Measurements from ENCODE around the gene ZNF408.
A peak's percentile ranks its signal among the peaks of the same experiment; 100 is the strongest.

The ZNF408 gene

DNA sequence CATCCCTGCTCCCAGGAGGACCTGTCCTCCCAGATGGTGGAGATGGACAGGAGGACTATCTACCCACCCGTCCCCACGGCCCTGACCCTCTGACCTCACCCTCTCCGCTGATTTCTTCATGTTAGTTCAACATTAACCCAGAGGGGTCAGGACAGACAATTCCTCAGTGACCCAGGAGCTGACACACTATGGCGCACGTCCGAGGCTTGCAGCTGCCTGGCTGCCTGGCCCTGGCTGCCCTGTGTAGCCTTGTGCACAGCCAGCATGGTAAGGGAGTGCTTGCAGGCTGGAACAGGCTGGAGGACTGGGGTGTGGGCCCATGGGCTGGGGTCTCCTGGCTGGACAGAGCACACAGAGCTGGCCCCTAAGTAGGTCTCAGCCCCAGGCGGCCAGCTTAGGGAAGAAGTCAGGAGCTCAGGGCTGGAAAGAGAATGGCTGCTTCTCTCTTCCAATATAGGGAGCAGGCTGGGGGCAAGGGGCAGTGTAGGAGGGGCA lies 18.3 kb downstream of the ZNF408 start, which contains the start of gene F2:
TSS of gene F2 (plus strand) at position 166 of the 495 bp plus-strand sequence. CDS start at position 189, 23 bp downstream.
- H2AFZ ChIP-seq (ENCODE audit: low read length): peak within 1 kb of the TSS; percentile 91

GRCh38 chr11:46719543-46720218 lies 18.9 kb downstream of the ZNF408 start:
- Histone ChIP-seq H3K9me3 (ENCODE audit: insufficient read depth, low read depth, low read length) (no peaks in the 10 kb centered on the region), H3K4me2 (ENCODE audit: low read depth, low read length, poor library complexity, severe bottlenecking) (no peak overlapping the region), H2AFZ (ENCODE audit: low read length) (no peak overlapping the region), H3F3A (ENCODE audit: low read depth) (no peaks in the 10 kb centered on the region), H3K9ac (ENCODE audit: low read depth, low read length, poor library complexity, severe bottlenecking) (no peak overlapping the region), H3K27me3 (ENCODE audit: insufficient read depth, low read length, poor library complexity, severe bottlenecking) (no peaks in the 10 kb centered on the region), H3K4me1 (ENCODE audit: insufficient read depth, low read length, poor library complexity, severe bottlenecking) (peaks cover 19% of the 10 kb centered on the region), H4K20me1 (ENCODE audit: insufficient read depth, low read length, poor library complexity, severe bottlenecking) (no peaks in the 10 kb centered on the region), H3K4me3 (ENCODE audit: low read length, poor library complexity, severe bottlenecking) (no peak overlapping the region), H3K79me2 (ENCODE audit: insufficient read depth, low read length) (no peaks in the 10 kb centered on the region), H3K9me2 (replicated peaks; ENCODE audit: low read depth, low read length) (no peaks in the 10 kb centered on the region), H3K36me3 (ENCODE audit: insufficient read depth, low read length) (no peaks in the 10 kb centered on the region)
- TF ChIP-seq EZH2phosphoT487 (IDR thresholded peaks at IDR 0.05; ENCODE audit: borderline replicate concordance) (no peak), CTCF (conservative IDR thresholded peaks at IDR 0.05; ENCODE audit: low read length) (no peak)

More for the DNA sequence above, 18.3 kb downstream of the ZNF408 start, which contains the start of gene F2:
- TF ChIP-seq CTCF (conservative IDR thresholded peaks at IDR 0.05; ENCODE audit: low read length) (no peak), EZH2phosphoT487 (IDR thresholded peaks at IDR 0.05; ENCODE audit: borderline replicate concordance) (no peak)
- Histone ChIP-seq H3K4me1 (ENCODE audit: insufficient read depth, low read length, poor library complexity, severe bottlenecking) (peaks cover 15% of the 10 kb centered on the region), H3K9me3 (ENCODE audit: insufficient read depth, low read depth, low read length) (no peaks in the 10 kb centered on the region), H3K79me2 (ENCODE audit: insufficient read depth, low read length) (no peaks in the 10 kb centered on the region), H3K9me2 (replicated peaks; ENCODE audit: low read depth, low read length) (no peaks in the 10 kb centered on the region), H3K27me3 (ENCODE audit: insufficient read depth, low read length, poor library complexity, severe bottlenecking) (no peaks in the 10 kb centered on the region), H3K4me3 (ENCODE audit: low read length, poor library complexity, severe bottlenecking) (no peak within 1 kb of the TSS), H3K36me3 (ENCODE audit: insufficient read depth, low read length) (no peaks in the 10 kb centered on the region), H3K4me2 (ENCODE audit: low read depth, low read length, poor library complexity, severe bottlenecking) (peak within 1 kb of the TSS; percentile 29), H3K9ac (ENCODE audit: low read depth, low read length, poor library complexity, severe bottlenecking) (no peak within 1 kb of the TSS), H3F3A (ENCODE audit: low read depth) (no peaks in the 10 kb centered on the region), H4K20me1 (ENCODE audit: insufficient read depth, low read length, poor library complexity, severe bottlenecking) (no peaks in the 10 kb centered on the region)

- no peak for TF ChIP-seq EZH2phosphoT487 (IDR thresholded peaks at IDR 0.05; ENCODE audit: borderline replicate concordance)
- TF ChIP-seq CTCF (conservative IDR thresholded peaks at IDR 0.05; ENCODE audit: low read length): no peak
- Histone ChIP-seq H3K79me2 (ENCODE audit: insufficient read depth, low read length) (no peaks in the 10 kb centered on the region), H3K4me3 (ENCODE audit: low read length, poor library complexity, severe bottlenecking) (no peak overlapping the region)
Observed at GRCh38 chr11:46721286-46721685, 20.5 kb downstream of the ZNF408 start.

More at GRCh38 chr11:46721286-46721685, 20.5 kb downstream of the ZNF408 start:
- peaks cover 19% of the 10 kb centered on the region for H3K4me1 ChIP-seq (ENCODE audit: insufficient read depth, low read length, poor library complexity, severe bottlenecking)
- H3K9me3 ChIP-seq (ENCODE audit: insufficient read depth, low read depth, low read length): no peaks in the 10 kb centered on the region
- no peaks in the 10 kb centered on the region for H3K9me2 ChIP-seq (replicated peaks; ENCODE audit: low read depth, low read length)
- H3K36me3 ChIP-seq (ENCODE audit: insufficient read depth, low read length): no peaks in the 10 kb centered on the region
- no peaks in the 10 kb centered on the region for H3K27me3 ChIP-seq (ENCODE audit: insufficient read depth, low read length, poor library complexity, severe bottlenecking)
- no peaks in the 10 kb centered on the region for H3F3A ChIP-seq (ENCODE audit: low read depth)
- H3K9ac ChIP-seq (ENCODE audit: low read depth, low read length, poor library complexity, severe bottlenecking): no peak overlapping the region
- H3K4me2 ChIP-seq (ENCODE audit: low read depth, low read length, poor library complexity, severe bottlenecking): no peak overlapping the region
- no peak overlapping the region for H2AFZ ChIP-seq (ENCODE audit: low read length)
- H4K20me1 ChIP-seq (ENCODE audit: insufficient read depth, low read length, poor library complexity, severe bottlenecking): no peaks in the 10 kb centered on the region
